ENCODE measurements around the gene PPDPF.

Gene PPDPF

GRCh38 chr20:63495741-63496595 lies 24.6 kb upstream of the PPDPF start:
- peak; percentile 68 for ATAC-seq
- TF ChIP-seq, protein P1, sequence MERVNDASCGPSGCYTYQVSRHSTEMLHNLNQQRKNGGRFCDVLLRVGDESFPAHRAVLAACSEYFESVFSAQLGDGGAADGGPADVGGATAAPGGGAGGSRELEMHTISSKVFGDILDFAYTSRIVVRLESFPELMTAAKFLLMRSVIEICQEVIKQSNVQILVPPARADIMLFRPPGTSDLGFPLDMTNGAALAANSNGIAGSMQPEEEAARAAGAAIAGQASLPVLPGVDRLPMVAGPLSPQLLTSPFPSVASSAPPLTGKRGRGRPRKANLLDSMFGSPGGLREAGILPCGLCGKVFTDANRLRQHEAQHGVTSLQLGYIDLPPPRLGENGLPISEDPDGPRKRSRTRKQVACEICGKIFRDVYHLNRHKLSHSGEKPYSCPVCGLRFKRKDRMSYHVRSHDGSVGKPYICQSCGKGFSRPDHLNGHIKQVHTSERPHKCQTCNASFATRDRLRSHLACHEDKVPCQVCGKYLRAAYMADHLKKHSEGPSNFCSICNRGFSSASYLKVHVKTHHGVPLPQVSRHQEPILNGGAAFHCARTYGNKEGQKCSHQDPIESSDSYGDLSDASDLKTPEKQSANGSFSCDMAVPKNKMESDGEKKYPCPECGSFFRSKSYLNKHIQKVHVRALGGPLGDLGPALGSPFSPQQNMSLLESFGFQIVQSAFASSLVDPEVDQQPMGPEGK (CRISPR knock-in tag; IDR thresholded peaks at IDR 0.05; ENCODE audit: borderline replicate concordance) = no peak
- no peak for TF ChIP-seq TSHZ2 (CRISPR knock-in tag; IDR thresholded peaks at IDR 0.05)
- no peak for TF ChIP-seq PPARA (CRISPR knock-in tag; IDR thresholded peaks at IDR 0.05; ENCODE audit: borderline replicate concordance)
- no peak for TF ChIP-seq CSDC2 (CRISPR knock-in tag; IDR thresholded peaks at IDR 0.05)
- TF ChIP-seq ESRRG (CRISPR knock-in tag; IDR thresholded peaks at IDR 0.05) = no peak
- no peak for TF ChIP-seq SNAI2 (CRISPR knock-in tag; IDR thresholded peaks at IDR 0.05)
- TF ChIP-seq, protein P2, sequence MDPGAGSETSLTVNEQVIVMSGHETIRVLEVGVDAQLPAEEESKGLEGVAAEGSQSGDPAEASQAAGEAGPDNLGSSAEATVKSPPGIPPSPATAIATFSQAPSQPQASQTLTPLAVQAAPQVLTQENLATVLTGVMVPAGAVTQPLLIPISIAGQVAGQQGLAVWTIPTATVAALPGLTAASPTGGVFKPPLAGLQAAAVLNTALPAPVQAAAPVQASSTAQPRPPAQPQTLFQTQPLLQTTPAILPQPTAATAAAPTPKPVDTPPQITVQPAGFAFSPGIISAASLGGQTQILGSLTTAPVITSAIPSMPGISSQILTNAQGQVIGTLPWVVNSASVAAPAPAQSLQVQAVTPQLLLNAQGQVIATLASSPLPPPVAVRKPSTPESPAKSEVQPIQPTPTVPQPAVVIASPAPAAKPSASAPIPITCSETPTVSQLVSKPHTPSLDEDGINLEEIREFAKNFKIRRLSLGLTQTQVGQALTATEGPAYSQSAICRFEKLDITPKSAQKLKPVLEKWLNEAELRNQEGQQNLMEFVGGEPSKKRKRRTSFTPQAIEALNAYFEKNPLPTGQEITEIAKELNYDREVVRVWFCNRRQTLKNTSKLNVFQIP (CRISPR knock-in tag; IDR thresholded peaks at IDR 0.05; ENCODE audit: borderline replicate concordance, low read depth) = no peak
- TF ChIP-seq, protein P3, sequence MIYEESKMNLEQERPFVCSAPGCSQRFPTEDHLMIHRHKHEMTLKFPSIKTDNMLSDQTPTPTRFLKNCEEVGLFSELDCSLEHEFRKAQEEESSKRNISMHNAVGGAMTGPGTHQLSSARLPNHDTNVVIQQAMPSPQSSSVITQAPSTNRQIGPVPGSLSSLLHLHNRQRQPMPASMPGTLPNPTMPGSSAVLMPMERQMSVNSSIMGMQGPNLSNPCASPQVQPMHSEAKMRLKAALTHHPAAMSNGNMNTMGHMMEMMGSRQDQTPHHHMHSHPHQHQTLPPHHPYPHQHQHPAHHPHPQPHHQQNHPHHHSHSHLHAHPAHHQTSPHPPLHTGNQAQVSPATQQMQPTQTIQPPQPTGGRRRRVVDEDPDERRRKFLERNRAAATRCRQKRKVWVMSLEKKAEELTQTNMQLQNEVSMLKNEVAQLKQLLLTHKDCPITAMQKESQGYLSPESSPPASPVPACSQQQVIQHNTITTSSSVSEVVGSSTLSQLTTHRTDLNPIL (CRISPR knock-in tag; IDR thresholded peaks at IDR 0.05; ENCODE audit: low read depth) = no peak
- TF ChIP-seq ZFP30 (CRISPR knock-in tag; IDR thresholded peaks at IDR 0.05) = no peak
- no peak for TF ChIP-seq ZFP3 (CRISPR knock-in tag; IDR thresholded peaks at IDR 0.05)
- TF ChIP-seq TCF4 (CRISPR knock-in tag; IDR thresholded peaks at IDR 0.05; ENCODE audit: borderline replicate concordance) = no peak
- TF ChIP-seq RARB (CRISPR knock-in tag; IDR thresholded peaks at IDR 0.05) = no peak
- no peak for TF ChIP-seq BACH2 (CRISPR knock-in tag; IDR thresholded peaks at IDR 0.05; ENCODE audit: borderline replicate concordance)
- TF ChIP-seq GLIS3 (CRISPR knock-in tag; IDR thresholded peaks at IDR 0.05) = no peak
- no peak for TF ChIP-seq CSRNP3 (CRISPR knock-in tag; IDR thresholded peaks at IDR 0.05)
- no peak for TF ChIP-seq ARNTL (CRISPR knock-in tag; IDR thresholded peaks at IDR 0.05; ENCODE audit: borderline replicate concordance, low read depth)

- peak; percentile 36 for ATAC-seq
- TF ChIP-seq ESRRG (CRISPR knock-in tag; IDR thresholded peaks at IDR 0.05) = no peak
- TF ChIP-seq CSRNP3 (CRISPR knock-in tag; IDR thresholded peaks at IDR 0.05) = no peak
- TF ChIP-seq PPARA (CRISPR knock-in tag; IDR thresholded peaks at IDR 0.05; ENCODE audit: borderline replicate concordance) = no peak
- TF ChIP-seq TOX (CRISPR knock-in tag; IDR thresholded peaks at IDR 0.05; ENCODE audit: borderline replicate concordance) = no peak
- TF ChIP-seq, protein P3 (CRISPR knock-in tag; IDR thresholded peaks at IDR 0.05; ENCODE audit: low read depth) = no peak
- no peak for TF ChIP-seq ARNTL (CRISPR knock-in tag; IDR thresholded peaks at IDR 0.05; ENCODE audit: borderline replicate concordance, low read depth)
- no peak for TF ChIP-seq TCF4 (CRISPR knock-in tag; IDR thresholded peaks at IDR 0.05; ENCODE audit: borderline replicate concordance)
- no peak for TF ChIP-seq ZFP3 (CRISPR knock-in tag; IDR thresholded peaks at IDR 0.05)
- no peak for TF ChIP-seq SNAI2 (CRISPR knock-in tag; IDR thresholded peaks at IDR 0.05)
- TF ChIP-seq ZNF565 (CRISPR knock-in tag; conservative IDR thresholded peaks at IDR 0.05; ENCODE audit: low read depth) = no peak
- TF ChIP-seq ZFP30 (CRISPR knock-in tag; IDR thresholded peaks at IDR 0.05) = no peak
- TF ChIP-seq GLIS3 (CRISPR knock-in tag; IDR thresholded peaks at IDR 0.05) = no peak
- TF ChIP-seq, protein P1 (CRISPR knock-in tag; IDR thresholded peaks at IDR 0.05; ENCODE audit: borderline replicate concordance) = no peak
Measured at GRCh38 chr20:63496596-63497120, 23.9 kb upstream of the PPDPF start.
